GM12878 (cell line): ENCODE data around the gene TRUB2. TPM values are rescaled to one million over a fixed set of nuclear protein-coding genes. Genes with fewer than 3 reads are reported as not detected.

Source experiments
- ATAC-seq: fragments of 200-7000 bp; cut with Tn5 transposase; 3 replicates; pipeline ENCODE4 v1.9.1; 2020; ENCODE audit warnings: mild to moderate bottlenecking, moderate library complexity
- BruUV-seq: library from RNA; stranded (reverse); fragments of 400-500 nt; replicated peaks from 2 replicates; lab custom pipeline; 2021; lab: Mats Ljungman, UMichigan
- CTCF ChIA-PET: fragments of 300-600 bp; sonication (Branson Sonifier 250); formaldehyde crosslinking; extraction: SDS; loops from one replicate; lab custom pipeline; 2021; ENCODE audit warnings: inconsistent platforms; lab: Yijun Ruan, JAX
- POLR2A ChIA-PET: fragments of 350-600 bp; formaldehyde crosslinking; extraction: SDS; loops from one replicate; lab custom pipeline; 2021; ENCODE audit warnings: inconsistent platforms; lab: Charles Lee
- RAD21 ChIA-PET: fragments of 300-600 bp; sonication (Branson Sonifier 250); formaldehyde crosslinking; loops from one replicate; lab custom pipeline; 2023; ENCODE audit warnings: antibody characterized with exemption; ENCODE audit not compliant: unreplicated experiment; lab: Charles Lee
- SMC1A ChIA-PET: fragments of 300-600 bp; sonication (Branson Sonifier 250); formaldehyde crosslinking; loops from one replicate; lab custom pipeline; 2023; ENCODE audit not compliant: unreplicated experiment, uncharacterized antibody; lab: Charles Lee
- DNase-seq: peaks from one replicate; pipeline ENCODE4 v3.0.0-alpha.2; 2011; ENCODE audit warnings: low read depth, low spot score
- FAIRE-seq: peaks from 3 replicates; lab custom pipeline; 2011; peaks lifted over from hg19 to GRCh38; lab: Jason Lieb, UNC
- H2AFZ ChIP-seq: 2 replicates; pipeline ENCODE4 v1.6.0; 2011; ENCODE audit warnings: low read depth, low read length, control low read depth; ENCODE audit not compliant: control insufficient read depth
- H3K27ac ChIP-seq: 2 replicates; pipeline ENCODE4 v1.5.1; 2011; ENCODE audit warnings: control low read depth; ENCODE audit not compliant: control insufficient read depth, insufficient read depth
- H3K27me3 ChIP-seq, 2 experiments: replicated peaks in 1 of 2; 2 replicates each; pipeline versions ENCODE4 v1.6.0 to v1.6.1; 2011; ENCODE audit warnings: low read length in 1 of 2; ENCODE audit not compliant: control insufficient read depth in 2 of 2, insufficient read depth in 2 of 2
- H3K36me3 ChIP-seq, 2 experiments: 2 replicates each; pipeline ENCODE4 v1.5.1; 2011; ENCODE audit warnings: low read length in 1 of 2; ENCODE audit not compliant: control insufficient read depth in 2 of 2, insufficient read depth in 2 of 2
- H3K4me1 ChIP-seq: 2 replicates; pipeline ENCODE4 v1.6.1; 2011; ENCODE audit warnings: mild to moderate bottlenecking, low read length, moderate library complexity, mixed read lengths; ENCODE audit not compliant: control insufficient read depth, insufficient read depth
- H3K4me2 ChIP-seq: 2 replicates; pipeline ENCODE4 v1.6.0; 2011; ENCODE audit warnings: control low read depth; ENCODE audit not compliant: control insufficient read depth, insufficient read depth
- H3K4me3 ChIP-seq: fragments of 200-600 bp; sonication (generic); 2 replicates; pipeline ENCODE4 v1.5.1; 2016
- H3K79me2 ChIP-seq: 2 replicates; pipeline ENCODE4 v1.6.0; 2011; ENCODE audit warnings: low read length; ENCODE audit not compliant: control insufficient read depth, insufficient read depth
- H3K9ac ChIP-seq: 2 replicates; pipeline ENCODE4 v1.8.0; 2011; ENCODE audit warnings: low read length, control low read depth, mixed read lengths; ENCODE audit not compliant: control insufficient read depth, insufficient read depth
- H3K9me3 ChIP-seq: replicated peaks from 3 replicates; pipeline ENCODE4 v1.5.1; 2011; ENCODE audit warnings: mild to moderate bottlenecking, low read length; ENCODE audit not compliant: control insufficient read depth, insufficient read depth
- H4K20me1 ChIP-seq: 2 replicates; pipeline ENCODE4 v1.6.0; 2011; ENCODE audit not compliant: control insufficient read depth, insufficient read depth
- ASH2L ChIP-seq: fragments of 300-600, 200-600 bp; sonication (generic); IDR thresholded peaks from 2 replicates; pipeline ENCODE4 v1.6.1; 2017; ENCODE audit warnings: low read depth, mild to moderate bottlenecking, borderline replicate concordance
- HCFC1 ChIP-seq: fragments of 150-350 bp; IDR thresholded peaks from 2 replicates; pipeline ENCODE4 v1.6.1; 2014; ENCODE audit warnings: low read length
- KLF5 ChIP-seq: fragments of 450-650 bp; IDR thresholded peaks from 2 replicates; pipeline ENCODE4 v1.6.1; 2014; ENCODE audit warnings: mild to moderate bottlenecking; ENCODE audit not compliant: partially characterized antibody
- MXI1 ChIP-seq: fragments of 150-350 bp; IDR thresholded peaks from 2 replicates; pipeline ENCODE4 v1.6.1; 2011; ENCODE audit warnings: low read depth, mild to moderate bottlenecking, inconsistent platforms, low read length, improper control_type of control experiment
- NBN ChIP-seq: fragments of 450-650 bp; IDR thresholded peaks from 2 replicates; pipeline ENCODE4 v1.6.1; 2016
- NR2C1 ChIP-seq: fragments of 450-650 bp; IDR thresholded peaks from 2 replicates; pipeline ENCODE4 v1.6.1; 2017; ENCODE audit warnings: antibody characterized with exemption, mild to moderate bottlenecking, moderate library complexity
- SMAD5 ChIP-seq: IDR thresholded peaks from 2 replicates; pipeline ENCODE4 v1.6.1; 2016; ENCODE audit warnings: antibody characterized with exemption, low read depth
- SREBF1 ChIP-seq: IDR thresholded peaks from 2 replicates; pipeline ENCODE4 v1.6.1; 2012; ENCODE audit warnings: mild to moderate bottlenecking, low read length
- SREBF2 ChIP-seq: IDR thresholded peaks from 2 replicates; pipeline ENCODE4 v1.6.1; 2012; ENCODE audit warnings: mild to moderate bottlenecking, low read length
- SRF ChIP-seq, 2 experiments: IDR thresholded peaks; 2 replicates each; pipeline ENCODE4 v1.6.1; 2011; ENCODE audit warnings: low read depth in 2 of 2, low read length in 2 of 2, mild to moderate bottlenecking in 1 of 2, moderate library complexity in 1 of 2
- WGBS: methylation state at CpG from one replicate; pipeline ENCODE4 v1.1.6; 2016; ENCODE audit warnings: low lambda C conversion rate; ENCODE audit not compliant: insufficient replicate concordance, insufficient coverage; ENCODE audit errors: missing lambda C conversion rate; 5-methylcytosine and 5-hydroxymethylcytosine counted together
- in situ Hi-C: fragments of 300-500 bp; cut with MboI; formaldehyde crosslinking; loops from 9 replicates; pipeline ENCODE4 v1.14.3; 2018; ENCODE audit warnings: mixed read lengths
- intact Hi-C: fragments of 100-400 bp; cut with micrococcal nuclease; formaldehyde crosslinking; loops from one replicate; pipeline ENCODE4 v1.14.2; 2022; ENCODE audit not compliant: unreplicated experiment
- polyA plus RNA-seq, 11 experiments: library from polyadenylated mRNA; depleted of rRNA in 4 of 11; unstranded in 6 of 11; stranded (reverse) in 5 of 11; fragments of >200 nt; fragmentation: Nextera tagmentation in 4 of 11; fragmentation: Illumina TruSeq in 1 of 11; extraction: Ambion mirVana in 4 of 11; extraction: Trizol in 1 of 11; gene quantifications; 1 replicate in 1 of 11; 2 replicates in 10 of 11; pipeline versions ENCODE4 v1.2.1 to v1.2.3, GENCODE V29; 2011 to 2016; ENCODE audit warnings: inconsistent platforms in 2 of 11, missing spikeins in 2 of 11, low read depth in 1 of 11
- total RNA-seq, 4 experiments: library from RNA; depleted of rRNA in 3 of 4; stranded (reverse); fragments of >200 nt in 3 of 4; fragmentation: Illumina TruSeq in 1 of 4; extraction: Trizol in 1 of 4; gene quantifications; 2 replicates each; pipeline versions ENCODE4 v1.2.1 to v1.2.3, GENCODE V29; 2013 to 2021
- TF ChIP-seq, protein P1 (sequence below): fragments of 450-650 bp; conservative IDR thresholded peaks from 2 replicates; pipeline ENCODE4 v1.6.1; 2017; ENCODE audit warnings: mild to moderate bottlenecking, moderate library complexity
- TF ChIP-seq, protein P2 (sequence below): IDR thresholded peaks from 2 replicates; pipeline ENCODE4 v1.6.1; 2011; ENCODE audit warnings: borderline replicate concordance, low read depth, mild to moderate bottlenecking, moderate library complexity, mixed read lengths, low read length; ENCODE audit not compliant: insufficient read depth; ENCODE audit errors: extremely low read length
- TF ChIP-seq, protein P3 (sequence below): fragments of 450-650 bp; IDR thresholded peaks from 2 replicates; pipeline ENCODE4 v1.6.1; 2017; ENCODE audit warnings: mild to moderate bottlenecking, low read depth, inconsistent platforms; ENCODE audit not compliant: poor library complexity, severe bottlenecking
- TF ChIP-seq, protein P4 (sequence below): fragments of 450-650 bp; IDR thresholded peaks from 2 replicates; pipeline ENCODE4 v1.6.1; 2017; ENCODE audit warnings: borderline replicate concordance
- TF ChIP-seq, protein P5 (sequence below): IDR thresholded peaks from 2 replicates; pipeline ENCODE4 v1.6.1; 2012; ENCODE audit warnings: low read depth, low read length, improper control_type of control experiment

The TRUB2 gene
- total and polyA plus RNA-seq, 10 of the 15 experiments (the other 5 are each of a cell fraction or from before 2014, with no cell fraction given), result 2.8 to 70.5 (median 37.2) TPM

DNA sequence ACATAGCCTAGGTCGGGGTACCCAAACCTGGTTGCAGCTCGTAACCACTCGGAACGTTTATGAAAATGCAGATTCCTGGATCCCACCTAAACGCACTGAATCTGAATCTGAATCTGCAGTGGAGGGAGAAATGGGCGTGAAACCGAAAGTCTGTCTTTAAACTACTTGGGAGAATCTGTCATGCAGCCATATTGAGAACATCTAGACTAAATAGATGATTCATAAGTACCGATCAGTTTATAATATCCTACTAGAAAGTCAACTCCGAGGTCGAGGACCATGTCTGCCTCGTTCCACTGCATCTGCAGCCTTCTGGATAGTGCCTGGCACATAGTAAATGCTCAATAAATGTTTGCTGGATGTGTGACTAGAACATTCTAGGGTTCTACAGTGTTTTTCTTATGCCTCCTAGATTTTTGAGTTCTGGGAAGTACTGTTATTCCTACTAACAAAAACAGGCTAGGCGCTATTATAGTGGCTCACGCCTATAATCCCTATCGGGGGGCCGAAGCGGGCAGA, 1.0 kb upstream of the TRUB2 start (continued):
- TF ChIP-seq NBN (no peak), KLF5 (no peak), NR2C1 (no peak), SMAD5 (no peak)
- TF ChIP-seq, protein P1, sequence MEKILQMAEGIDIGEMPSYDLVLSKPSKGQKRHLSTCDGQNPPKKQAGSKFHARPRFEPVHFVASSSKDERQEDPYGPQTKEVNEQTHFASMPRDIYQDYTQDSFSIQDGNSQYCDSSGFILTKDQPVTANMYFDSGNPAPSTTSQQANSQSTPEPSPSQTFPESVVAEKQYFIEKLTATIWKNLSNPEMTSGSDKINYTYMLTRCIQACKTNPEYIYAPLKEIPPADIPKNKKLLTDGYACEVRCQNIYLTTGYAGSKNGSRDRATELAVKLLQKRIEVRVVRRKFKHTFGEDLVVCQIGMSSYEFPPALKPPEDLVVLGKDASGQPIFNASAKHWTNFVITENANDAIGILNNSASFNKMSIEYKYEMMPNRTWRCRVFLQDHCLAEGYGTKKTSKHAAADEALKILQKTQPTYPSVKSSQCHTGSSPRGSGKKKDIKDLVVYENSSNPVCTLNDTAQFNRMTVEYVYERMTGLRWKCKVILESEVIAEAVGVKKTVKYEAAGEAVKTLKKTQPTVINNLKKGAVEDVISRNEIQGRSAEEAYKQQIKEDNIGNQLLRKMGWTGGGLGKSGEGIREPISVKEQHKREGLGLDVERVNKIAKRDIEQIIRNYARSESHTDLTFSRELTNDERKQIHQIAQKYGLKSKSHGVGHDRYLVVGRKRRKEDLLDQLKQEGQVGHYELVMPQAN, result no peak
- TF ChIP-seq, all 136 proteins: peak for 0

DNA sequence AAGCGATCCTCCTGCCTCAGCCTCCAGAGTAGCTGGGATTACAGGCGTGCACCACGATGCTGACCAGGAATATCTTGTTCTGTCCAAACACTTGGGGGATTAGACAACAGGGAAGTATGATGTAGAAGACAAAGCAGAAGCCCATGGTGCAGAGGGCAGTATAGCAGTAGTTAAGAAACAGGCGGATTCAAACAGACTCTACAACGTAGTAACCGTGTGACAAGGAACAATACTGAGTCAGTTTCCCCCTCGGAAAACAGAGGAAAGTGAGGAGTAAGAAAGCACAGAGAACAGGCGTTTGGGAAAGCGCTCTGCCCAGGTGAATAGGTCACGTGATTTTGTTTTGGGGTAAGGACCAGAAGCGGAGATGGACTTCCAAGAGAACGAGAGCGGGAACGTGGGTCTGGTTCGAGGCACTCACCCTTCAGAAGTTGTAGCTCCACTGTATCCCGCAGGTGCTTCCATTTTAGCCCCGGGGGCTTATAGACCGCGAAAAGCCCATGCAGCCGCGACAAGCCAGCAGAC, 306 bp downstream of the TRUB2 start:
- BruUV-seq, result TSS peak; percentile 89
- DNase-seq, result no peak
- Histone ChIP-seq H3K9ac (peak overlapping the region; percentile 65), H3K36me3 (peaks cover 1 to 13% of the 10 kb centered on the region in 2 experiments), H2AFZ (peak overlapping the region; percentile 95), H3K4me2 (peak overlapping the region; percentile 87), H3K9me3 (no peaks in the 10 kb centered on the region), H4K20me1 (no peaks in the 10 kb centered on the region), H3K27me3 (no peaks in the 10 kb centered on the region), H3K4me3 (peak overlapping the region; percentile 96), H3K79me2 (peaks cover 29% of the 10 kb centered on the region), H3K27ac (peak overlapping the region; percentile 69), H3K4me1 (peaks cover 6% of the 10 kb centered on the region)
- POLR2A ChIA-PET, result interaction anchor here (1.0 kb wide), 1 partner anchor 18 kb away, joined by 3 read pairs; no protein-coding TSS in a partner anchor
- CTCF ChIA-PET, result interaction anchor here (0.7 to 2.6 kb wide), 6 partner anchors 18 to 98 kb away, joined by 3 to 6 read pairs (median 3); no protein-coding TSS in a partner anchor
- no peak for FAIRE-seq
- SMC1A ChIA-PET, result interaction anchor here (1.1 kb wide), 1 partner anchor 40 kb away, joined by 3 read pairs; no protein-coding TSS in a partner anchor
- under 1% methylated on average over 21 of the region's 21 CpGs for WGBS
- ATAC-seq, result peak; percentile 18
- in situ Hi-C loops, result no loop called here
- intact Hi-C loops, result loop anchor here (1.0 kb wide), 2 partner anchors 18 to 46 kb away; partner anchors contain the start of genes GOLGA2, SLC27A4 and SWI5
- RAD21 ChIA-PET, result interaction anchor here (0.5 to 1.7 kb wide), 2 partner anchors 19 to 859 kb away, joined by 3 to 4 read pairs; no protein-coding TSS in a partner anchor
- TF ChIP-seq ASH2L, result no peak
- no peak for TF ChIP-seq SREBF2
- TF ChIP-seq MXI1, result no peak
- TF ChIP-seq, protein P2, sequence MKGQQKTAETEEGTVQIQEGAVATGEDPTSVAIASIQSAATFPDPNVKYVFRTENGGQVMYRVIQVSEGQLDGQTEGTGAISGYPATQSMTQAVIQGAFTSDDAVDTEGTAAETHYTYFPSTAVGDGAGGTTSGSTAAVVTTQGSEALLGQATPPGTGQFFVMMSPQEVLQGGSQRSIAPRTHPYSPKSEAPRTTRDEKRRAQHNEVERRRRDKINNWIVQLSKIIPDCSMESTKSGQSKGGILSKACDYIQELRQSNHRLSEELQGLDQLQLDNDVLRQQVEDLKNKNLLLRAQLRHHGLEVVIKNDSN, result peak; percentile 72
- no peak for TF ChIP-seq SRF (IDR thresholded peaks at IDR 0.05; ENCODE audit: low read depth in 2 of 2, low read length in 2 of 2)
- TF ChIP-seq, protein P3, sequence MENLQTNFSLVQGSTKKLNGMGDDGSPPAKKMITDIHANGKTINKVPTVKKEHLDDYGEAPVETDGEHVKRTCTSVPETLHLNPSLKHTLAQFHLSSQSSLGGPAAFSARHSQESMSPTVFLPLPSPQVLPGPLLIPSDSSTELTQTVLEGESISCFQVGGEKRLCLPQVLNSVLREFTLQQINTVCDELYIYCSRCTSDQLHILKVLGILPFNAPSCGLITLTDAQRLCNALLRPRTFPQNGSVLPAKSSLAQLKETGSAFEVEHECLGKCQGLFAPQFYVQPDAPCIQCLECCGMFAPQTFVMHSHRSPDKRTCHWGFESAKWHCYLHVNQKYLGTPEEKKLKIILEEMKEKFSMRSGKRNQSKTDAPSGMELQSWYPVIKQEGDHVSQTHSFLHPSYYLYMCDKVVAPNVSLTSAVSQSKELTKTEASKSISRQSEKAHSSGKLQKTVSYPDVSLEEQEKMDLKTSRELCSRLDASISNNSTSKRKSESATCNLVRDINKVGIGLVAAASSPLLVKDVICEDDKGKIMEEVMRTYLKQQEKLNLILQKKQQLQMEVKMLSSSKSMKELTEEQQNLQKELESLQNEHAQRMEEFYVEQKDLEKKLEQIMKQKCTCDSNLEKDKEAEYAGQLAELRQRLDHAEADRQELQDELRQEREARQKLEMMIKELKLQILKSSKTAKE, result no peak
- TF ChIP-seq, protein P4, sequence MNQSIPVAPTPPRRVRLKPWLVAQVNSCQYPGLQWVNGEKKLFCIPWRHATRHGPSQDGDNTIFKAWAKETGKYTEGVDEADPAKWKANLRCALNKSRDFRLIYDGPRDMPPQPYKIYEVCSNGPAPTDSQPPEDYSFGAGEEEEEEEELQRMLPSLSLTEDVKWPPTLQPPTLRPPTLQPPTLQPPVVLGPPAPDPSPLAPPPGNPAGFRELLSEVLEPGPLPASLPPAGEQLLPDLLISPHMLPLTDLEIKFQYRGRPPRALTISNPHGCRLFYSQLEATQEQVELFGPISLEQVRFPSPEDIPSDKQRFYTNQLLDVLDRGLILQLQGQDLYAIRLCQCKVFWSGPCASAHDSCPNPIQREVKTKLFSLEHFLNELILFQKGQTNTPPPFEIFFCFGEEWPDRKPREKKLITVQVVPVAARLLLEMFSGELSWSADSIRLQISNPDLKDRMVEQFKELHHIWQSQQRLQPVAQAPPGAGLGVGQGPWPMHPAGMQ, result no peak
- TF ChIP-seq, protein P5, sequence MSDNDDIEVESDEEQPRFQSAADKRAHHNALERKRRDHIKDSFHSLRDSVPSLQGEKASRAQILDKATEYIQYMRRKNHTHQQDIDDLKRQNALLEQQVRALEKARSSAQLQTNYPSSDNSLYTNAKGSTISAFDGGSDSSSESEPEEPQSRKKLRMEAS, result no peak
- no peak for TF ChIP-seq HCFC1
- no peak for TF ChIP-seq SREBF1
